Measurements from ENCODE around the gene P4HTM.
A peak's percentile ranks its signal among the peaks of the same experiment; 100 is the strongest.

The P4HTM gene

DNA sequence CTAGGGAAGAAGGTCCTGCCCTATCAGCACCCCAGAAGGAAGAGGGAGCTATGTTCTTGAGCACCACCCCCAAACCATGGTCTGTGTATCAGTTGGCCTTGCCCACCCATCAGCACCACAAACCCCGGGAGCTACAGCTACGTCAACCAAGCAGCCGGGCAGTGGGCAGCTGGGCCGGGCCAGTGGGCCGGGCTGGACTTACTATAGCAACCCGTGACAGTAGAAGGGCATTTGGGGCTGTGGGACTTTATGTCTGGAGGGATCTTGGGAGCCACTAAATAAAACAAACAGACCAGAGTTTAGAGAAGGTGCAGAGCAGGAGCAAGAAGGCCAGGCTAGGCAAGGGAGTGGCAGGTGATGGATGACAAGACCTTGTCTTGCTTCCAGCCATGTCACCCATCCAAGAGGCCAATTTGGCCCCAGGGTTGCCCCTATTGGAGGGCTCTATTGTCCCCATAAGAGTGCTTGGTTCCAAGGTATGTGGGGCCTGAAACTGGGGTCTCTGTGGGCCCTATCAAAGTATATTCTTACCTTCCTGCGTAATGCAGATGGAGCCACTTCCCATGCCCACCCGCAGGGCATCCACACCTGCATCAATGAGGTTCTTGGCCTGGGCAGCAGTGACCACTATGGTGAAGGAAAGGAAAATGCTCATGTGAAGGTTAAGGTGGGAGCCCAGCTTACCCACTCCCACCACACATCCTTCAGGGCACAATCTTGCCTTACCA lies 35.9 kb downstream of the P4HTM start:
- DNase-seq, result no peak

DNA sequence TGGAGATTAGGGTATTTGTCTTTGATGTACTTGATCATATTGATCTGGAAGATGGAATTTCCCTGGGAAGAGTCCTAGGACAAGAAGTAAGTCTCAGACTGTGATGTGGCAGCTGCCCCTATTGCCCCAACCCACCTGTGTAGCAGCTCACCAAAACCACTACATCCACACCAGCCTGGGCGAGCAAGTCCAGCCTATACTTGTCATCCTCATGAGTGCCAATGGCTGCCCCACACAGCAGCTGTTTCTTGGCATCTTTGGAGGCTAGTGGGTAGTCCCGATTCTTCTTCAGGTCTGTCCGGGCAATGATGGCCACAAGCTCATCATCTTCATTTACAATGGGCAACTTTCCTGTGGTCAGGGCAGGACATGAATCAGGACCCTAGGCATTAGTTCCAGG lies 36.5 kb downstream of the P4HTM start:
- no peak for DNase-seq

DNA sequence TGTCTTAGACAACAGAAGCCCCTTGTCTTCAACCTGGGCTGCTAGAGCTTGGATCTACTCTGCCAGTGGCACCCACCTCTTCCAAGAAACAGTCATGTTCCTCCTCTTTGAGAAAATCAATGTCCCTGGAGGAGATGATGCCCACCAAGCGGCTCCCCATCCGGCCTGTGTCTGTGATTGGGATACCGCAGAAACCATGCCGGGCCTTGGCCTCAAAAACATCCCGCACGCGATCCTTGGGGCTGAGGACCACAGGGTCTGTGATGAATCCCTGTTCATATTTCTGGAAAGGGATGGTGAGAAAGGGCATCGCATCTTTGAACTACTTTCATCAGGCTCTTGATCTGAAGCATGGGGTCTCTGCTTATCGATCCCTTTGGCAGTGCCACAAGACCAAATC lies 37.6 kb downstream of the P4HTM start:
- no peak for DNase-seq

DNA sequence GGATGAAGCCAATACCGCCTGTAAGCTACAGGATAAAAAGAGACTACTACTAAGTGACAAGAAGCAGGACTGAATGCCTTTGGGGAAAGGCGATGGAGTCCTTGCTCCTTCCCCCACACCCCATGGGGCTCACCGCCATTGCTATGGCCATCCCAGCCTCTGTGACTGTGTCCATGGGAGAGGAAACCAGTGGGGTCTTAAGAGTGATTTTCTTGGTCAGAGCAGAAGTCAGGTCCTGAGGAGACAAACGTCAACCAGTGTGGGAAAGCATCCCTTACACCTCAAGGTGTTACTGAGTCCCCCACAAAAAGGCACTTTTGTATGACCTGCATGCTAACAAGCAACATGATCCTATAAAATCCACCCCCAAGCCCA lies 38.2 kb downstream of the P4HTM start:
- DNase-seq, result no peak

DNA sequence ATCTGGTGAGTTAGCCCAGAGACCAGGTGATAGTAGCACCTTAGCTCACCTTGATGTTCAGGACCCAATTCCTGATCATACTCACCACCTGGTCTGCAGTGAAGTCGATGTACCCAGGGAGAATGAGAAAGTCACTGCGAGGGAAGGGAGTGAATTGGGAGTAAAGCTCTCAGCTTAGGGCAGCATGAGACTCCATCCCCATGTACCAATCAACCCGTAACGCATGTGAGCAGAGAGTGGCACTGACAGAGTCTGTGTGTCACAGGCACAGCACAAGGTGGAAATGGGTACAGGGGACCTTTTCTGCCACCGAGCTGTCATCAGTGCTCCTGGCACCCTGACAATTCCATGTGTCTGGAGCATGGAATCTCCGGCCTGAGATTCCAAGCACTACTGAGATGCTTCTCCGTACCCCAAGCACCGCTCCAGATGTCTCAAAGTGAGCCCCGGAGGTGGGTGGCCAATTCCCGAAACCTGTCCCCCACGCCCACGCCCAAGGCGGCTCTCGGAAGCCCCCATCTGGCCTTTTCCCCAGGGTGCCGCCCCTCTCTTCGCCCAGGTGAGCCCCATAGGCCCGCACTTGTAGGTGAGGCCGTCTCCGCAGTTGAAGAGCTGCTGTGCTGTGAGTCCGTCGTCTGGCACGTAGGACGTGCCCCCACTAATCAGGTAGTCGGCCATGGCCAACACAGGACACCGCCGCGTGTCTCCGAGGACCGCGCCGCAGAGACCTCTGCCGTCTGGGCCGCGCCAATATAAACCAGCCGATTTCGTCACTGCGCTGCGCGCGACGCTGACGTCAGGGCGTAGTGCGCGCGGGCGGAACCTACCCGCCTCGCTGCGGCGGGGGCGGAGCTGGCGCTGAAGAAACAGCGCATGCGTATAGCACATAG lies 38.9 kb downstream of the P4HTM start, which contains the start of gene IMPDH2:
Gene IMPDH2, minus strand, starts transcription at position 726 of the 890 bp plus-strand sequence. Its CDS starts 48 bp downstream, at position 678.
- peak; percentile 52 for DNase-seq

DNA sequence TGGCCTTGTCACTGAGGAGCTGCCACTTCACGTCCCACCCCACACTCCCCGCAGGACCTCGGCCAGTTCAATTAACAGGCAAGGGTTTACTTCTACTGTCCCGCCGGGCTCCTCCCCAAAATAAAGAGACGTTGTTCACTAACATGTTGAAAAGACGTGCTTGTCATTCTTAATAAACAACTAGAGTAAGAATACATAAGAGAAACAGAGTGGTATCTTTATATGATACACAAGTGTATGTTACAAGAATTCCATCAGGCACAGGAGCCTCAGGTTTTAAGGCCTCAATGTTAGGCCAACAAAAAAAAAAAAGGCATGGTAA lies 39.5 kb downstream of the P4HTM start:
- no peak for DNase-seq

DNA sequence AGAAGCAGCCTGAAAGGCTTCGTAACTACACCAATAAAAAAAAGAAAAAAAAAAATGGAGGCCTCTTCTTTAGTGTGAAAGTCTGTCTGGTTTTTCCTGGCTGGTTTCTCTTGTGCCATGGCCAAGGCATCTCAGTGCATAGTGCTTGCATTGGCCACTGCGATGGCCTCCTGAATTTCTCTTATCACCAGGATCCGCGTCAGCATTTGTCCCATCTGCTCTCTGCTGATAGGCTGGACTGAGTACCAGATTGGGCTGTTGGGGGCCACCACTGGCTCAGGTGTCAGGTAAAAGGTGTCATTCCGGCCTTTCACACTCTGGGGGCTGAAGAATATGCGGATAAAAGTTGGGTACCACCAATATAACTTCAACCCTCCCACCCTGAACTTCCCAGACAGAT lies 40.3 kb downstream of the P4HTM start:
- no peak for DNase-seq

DNA sequence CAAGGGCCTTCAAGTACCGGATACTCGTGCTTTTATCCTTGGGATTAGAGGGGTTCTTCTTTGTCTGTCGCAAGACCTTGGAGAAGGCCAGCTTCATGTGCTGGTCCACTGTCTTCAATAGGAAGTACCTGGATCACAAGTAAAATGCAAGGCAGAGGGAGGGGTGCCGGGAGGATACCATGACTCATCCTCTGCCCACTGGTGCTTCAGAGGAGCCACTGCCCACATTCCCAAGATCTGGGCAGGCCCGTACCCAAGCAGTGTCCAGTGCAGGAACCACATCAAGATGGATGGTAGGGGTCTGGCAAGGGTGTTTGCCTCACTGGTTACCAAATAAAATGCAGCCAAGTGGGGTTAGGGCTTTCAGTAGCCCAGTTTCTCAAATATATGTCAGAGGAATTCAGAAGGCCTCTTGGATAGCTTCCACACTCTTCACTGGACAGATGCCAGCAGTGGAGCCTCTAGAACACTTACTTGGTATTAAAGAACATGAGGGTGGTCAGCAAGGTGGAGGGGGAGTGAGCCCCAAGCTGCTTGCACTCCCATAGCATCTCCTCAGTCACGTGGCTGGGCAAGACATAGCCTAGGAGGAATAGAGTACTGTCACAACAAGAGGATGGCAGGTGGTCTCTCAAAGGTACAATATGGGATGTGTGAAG lies 42.7 kb downstream of the P4HTM start:
- DNase-seq, result no peak

DNA sequence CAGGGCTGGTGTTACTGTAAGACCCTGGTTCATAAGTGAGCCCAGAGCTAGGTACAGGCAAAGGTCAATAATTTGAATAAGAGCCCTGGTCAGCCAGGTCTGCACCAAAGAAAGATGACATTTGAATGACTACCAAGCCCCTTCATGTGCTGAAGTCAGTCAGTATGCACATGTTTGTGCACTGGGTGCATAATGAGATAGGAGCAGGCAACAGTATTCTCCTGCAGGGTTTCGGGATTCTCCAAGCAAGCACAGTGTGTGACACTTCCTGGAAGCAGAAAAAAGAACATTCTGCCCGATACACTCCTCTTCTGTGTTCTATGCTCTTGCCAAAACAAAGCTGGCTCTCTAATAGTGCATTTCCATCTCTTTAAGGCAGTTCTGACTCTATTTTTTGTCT lies 44.6 kb downstream of the P4HTM start:
- DNase-seq, result no peak

DNA sequence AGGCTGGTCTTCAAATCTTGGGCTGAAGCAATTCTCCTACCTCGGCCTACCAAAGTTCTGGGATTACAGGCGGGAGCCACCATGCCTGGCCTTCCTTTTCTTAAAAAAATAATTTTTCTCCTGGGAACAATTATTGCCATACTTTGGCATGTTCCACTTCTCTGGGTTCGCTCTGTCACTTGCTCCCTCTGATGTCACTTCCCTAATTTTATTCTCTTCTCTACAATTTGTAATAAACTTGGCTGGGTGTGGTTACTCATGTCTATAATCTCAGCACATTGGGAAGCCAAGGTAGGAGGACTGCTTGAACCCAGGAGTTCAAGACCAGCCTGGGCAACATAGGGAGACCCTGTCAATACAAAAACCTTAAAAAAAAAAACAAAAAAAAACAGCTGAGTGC lies 45.2 kb downstream of the P4HTM start:
- DNase-seq, result no peak

DNA sequence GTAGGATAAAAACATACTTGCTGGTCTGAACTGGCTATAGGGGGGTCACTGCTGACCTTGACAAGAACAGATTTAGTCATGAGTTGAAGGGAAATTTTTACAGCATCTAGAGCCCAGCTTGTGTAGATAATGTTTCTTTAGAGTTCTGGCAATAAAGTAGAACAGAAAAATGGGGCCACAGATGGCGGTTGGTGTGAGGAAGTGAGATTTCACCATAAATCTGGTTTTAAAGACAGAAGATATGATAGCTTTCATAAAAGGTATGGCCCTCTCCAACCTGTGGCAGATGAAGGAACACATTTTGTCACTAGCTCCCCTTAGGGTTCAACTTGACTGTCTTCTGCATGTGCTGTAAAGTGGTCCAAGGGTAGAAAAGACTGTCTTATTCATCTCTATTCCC lies 63.5 kb downstream of the P4HTM start:
- DNase-seq, result no peak

DNA sequence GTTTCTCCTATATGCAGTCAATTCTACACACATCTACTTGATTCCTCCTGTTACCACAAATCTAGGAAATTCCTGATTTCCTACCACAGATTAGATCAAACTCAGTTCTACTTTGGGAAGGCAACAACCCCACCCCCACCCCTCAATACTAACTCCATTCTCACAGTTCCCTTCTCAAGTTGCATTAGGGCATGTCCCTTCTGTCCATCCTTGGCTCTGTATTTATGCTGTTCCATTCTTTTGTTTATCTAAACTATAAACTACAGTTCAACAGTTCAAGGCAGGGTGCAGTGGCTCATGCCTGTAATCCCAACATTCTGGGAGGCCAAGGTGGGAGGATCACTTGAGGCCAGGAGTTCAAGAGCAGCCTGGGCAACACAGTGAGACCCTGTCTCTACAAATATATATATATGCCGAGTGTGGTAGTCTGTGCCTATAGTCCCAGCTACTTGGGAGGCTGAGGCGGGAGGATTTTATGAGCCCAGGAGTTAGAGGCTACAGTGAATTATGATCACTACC lies 64.4 kb downstream of the P4HTM start:
- DNase-seq, result no peak

Measured in DMS 273 treated with DMSO at 0.1 percent for 48 hours (cell line).